Measurements from ENCODE around the gene PDGFD.

The PDGFD gene

GRCh38 chr11:104104201-104104600, 59.7 kb downstream of the PDGFD start:
- TF ChIP-seq CTCF (IDR thresholded peaks at IDR 0.05; ENCODE audit: insufficient read depth, low read depth, low read length, missing control alignments) = no peak
- no peak overlapping the region for H3K4me3 ChIP-seq (ENCODE audit: low read length)
- DNase-seq (ENCODE audit: low read depth) = no peak

GRCh38 chr11:104098555-104098954, 65.4 kb downstream of the PDGFD start:
- no peak overlapping the region for H3K4me3 ChIP-seq (ENCODE audit: low read length)
- no peak for DNase-seq (ENCODE audit: low read depth)
- TF ChIP-seq CTCF (IDR thresholded peaks at IDR 0.05; ENCODE audit: insufficient read depth, low read depth, low read length, missing control alignments) = no peak

- no peak for TF ChIP-seq CTCF (IDR thresholded peaks at IDR 0.05; ENCODE audit: insufficient read depth, low read depth, low read length, missing control alignments)
- H3K4me3 ChIP-seq (ENCODE audit: low read length) = no peak overlapping the region
- DNase-seq (ENCODE audit: low read depth) = no peak
These were observed 65.8 kb downstream of the PDGFD start for GRCh38 chr11:104098132-104098531.

- no peak for DNase-seq (ENCODE audit: low read depth)
- no peak for TF ChIP-seq CTCF (IDR thresholded peaks at IDR 0.05; ENCODE audit: insufficient read depth, low read depth, low read length, missing control alignments)
- H3K4me3 ChIP-seq (ENCODE audit: low read length) = no peak overlapping the region
These were observed 67.0 kb downstream of the PDGFD start for GRCh38 chr11:104096900-104097299.

GRCh38 chr11:104095791-104096190, 68.2 kb downstream of the PDGFD start:
- no peak overlapping the region for H3K4me3 ChIP-seq (ENCODE audit: low read length)
- TF ChIP-seq CTCF (IDR thresholded peaks at IDR 0.05; ENCODE audit: insufficient read depth, low read depth, low read length, missing control alignments) = no peak
- no peak for DNase-seq (ENCODE audit: low read depth)

GRCh38 chr11:104094576-104094975, 69.4 kb downstream of the PDGFD start:
- no peak for TF ChIP-seq CTCF (IDR thresholded peaks at IDR 0.05; ENCODE audit: insufficient read depth, low read depth, low read length, missing control alignments)
- no peak overlapping the region for H3K4me3 ChIP-seq (ENCODE audit: low read length)
- no peak for DNase-seq (ENCODE audit: low read depth)

GRCh38 chr11:104093426-104094280, 70.3 kb downstream of the PDGFD start:
- TF ChIP-seq CTCF (IDR thresholded peaks at IDR 0.05; ENCODE audit: insufficient read depth, low read depth, low read length, missing control alignments) = no peak
- H3K4me3 ChIP-seq (ENCODE audit: low read length) = no peak overlapping the region
- no peak for DNase-seq (ENCODE audit: low read depth)

Measured in epithelial cell of esophagus (primary cell).